Liver (tissue), 9 donors: ENCODE results near the gene BRINP3. TPM values are rescaled to one million over a fixed set of nuclear protein-coding genes. Genes with fewer than 3 reads are reported as not detected.

Experiments used
- DNase-seq: peaks from one replicate; pipeline ENCODE4 v3.0.0-alpha.2; 2017; ENCODE audit warnings: low spot score
- H3K27ac ChIP-seq, 2 donors: one replicate each; pipeline ENCODE4 v1.7.0; 2013; ENCODE audit warnings: inconsistent platforms in 2 of 2, low read length in 2 of 2, control low read depth in 1 of 2, low read depth in 1 of 2, mild to moderate bottlenecking in 1 of 2
- H3K27me3 ChIP-seq, 4 donors: one replicate each; pipeline versions ENCODE4 v1.6.1 to v1.7.0; 2013; ENCODE audit warnings: low read length in 3 of 4, inconsistent platforms in 1 of 4, mild to moderate bottlenecking in 1 of 4, moderate library complexity in 1 of 4; ENCODE audit not compliant: control insufficient read depth in 4 of 4, insufficient read depth in 4 of 4
- H3K36me3 ChIP-seq, 4 donors: one replicate each; pipeline versions ENCODE4 v1.6.1 to v1.7.0; 2013; ENCODE audit warnings: low read length in 3 of 4, mild to moderate bottlenecking in 3 of 4, low read depth in 1 of 4, moderate library complexity in 1 of 4; ENCODE audit not compliant: control insufficient read depth in 4 of 4, insufficient read depth in 3 of 4
- H3K4me1 ChIP-seq, 4 donors: one replicate each; pipeline versions ENCODE4 v1.6.1 to v1.7.0; 2013; ENCODE audit warnings: low read length in 3 of 4, mild to moderate bottlenecking in 3 of 4, moderate library complexity in 1 of 4; ENCODE audit not compliant: control insufficient read depth in 4 of 4, insufficient read depth in 4 of 4
- H3K4me3 ChIP-seq, 3 donors: one replicate each; pipeline versions ENCODE4 v1.6.1 to v1.7.0; 2013; ENCODE audit warnings: low read length in 3 of 3, control low read depth in 1 of 3, low read depth in 1 of 3, mild to moderate bottlenecking in 1 of 3
- H3K9ac ChIP-seq, 2 donors: one replicate each; pipeline ENCODE4 v1.7.0; 2013; ENCODE audit warnings: low read length in 2 of 2, mild to moderate bottlenecking in 2 of 2, moderate library complexity in 2 of 2, control low read depth in 1 of 2, low read depth in 1 of 2
- H3K9me3 ChIP-seq, 4 donors: one replicate each; pipeline versions ENCODE4 v1.6.1 to v1.7.0; 2013; ENCODE audit warnings: low read length in 3 of 4; ENCODE audit not compliant: control insufficient read depth in 4 of 4
- ATF3 ChIP-seq: IDR thresholded peaks from 2 replicates; pipeline ENCODE4 v1.6.1; 2016; ENCODE audit warnings: antibody characterized with exemption
- CTCF ChIP-seq: fragments of 150-350 bp; IDR thresholded peaks from 2 replicates; pipeline ENCODE4 v1.5.1; 2017; ENCODE audit warnings: improper control_type of control experiment, low read depth, low read length; ENCODE audit not compliant: missing input control
- EGR1 ChIP-seq, 2 donors: IDR thresholded peaks; 2 replicates each; pipeline ENCODE4 v1.6.1; 2016 to 2018; ENCODE audit warnings: antibody characterized with exemption in 2 of 2, low read depth in 2 of 2
- FOXA1 ChIP-seq: IDR thresholded peaks from 2 replicates; pipeline ENCODE4 v1.6.1; 2016; ENCODE audit warnings: antibody characterized with exemption
- FOXA2 ChIP-seq: IDR thresholded peaks from 2 replicates; pipeline ENCODE4 v1.6.1; 2016; ENCODE audit warnings: antibody characterized with exemption
- GABPA ChIP-seq, 2 donors: IDR thresholded peaks in 1 of 2; conservative IDR thresholded peaks in 1 of 2; 2 replicates each; pipeline ENCODE4 v1.6.1; 2016; ENCODE audit warnings: antibody characterized with exemption in 2 of 2, mild to moderate bottlenecking in 1 of 2, moderate library complexity in 1 of 2
- HNF4A ChIP-seq, 2 donors: conservative IDR thresholded peaks; 2 replicates each; pipeline ENCODE4 v1.6.1; 2016; ENCODE audit warnings: antibody characterized with exemption in 2 of 2, mild to moderate bottlenecking in 2 of 2
- JUND ChIP-seq, 2 donors: IDR thresholded peaks; 2 replicates each; pipeline ENCODE4 v1.6.1; 2016; ENCODE audit warnings: antibody characterized with exemption in 2 of 2
- MAX ChIP-seq: IDR thresholded peaks from 2 replicates; pipeline ENCODE4 v1.6.1; 2016; ENCODE audit warnings: antibody characterized with exemption
- NR2F2 ChIP-seq: IDR thresholded peaks from 2 replicates; pipeline ENCODE4 v1.6.1; 2016; ENCODE audit warnings: antibody characterized with exemption
- RAD21 ChIP-seq, 2 donors: IDR thresholded peaks; 2 replicates each; pipeline ENCODE4 v1.6.1; 2016; ENCODE audit warnings: antibody characterized with exemption in 2 of 2, mild to moderate bottlenecking in 2 of 2
- REST ChIP-seq: IDR thresholded peaks from 2 replicates; pipeline ENCODE4 v1.6.1; 2016; ENCODE audit warnings: antibody characterized with exemption, mild to moderate bottlenecking
- RXRA ChIP-seq, 2 donors: IDR thresholded peaks; 2 replicates each; pipeline ENCODE4 v1.6.1; 2017 to 2018; ENCODE audit warnings: antibody characterized with exemption in 2 of 2, mild to moderate bottlenecking in 1 of 2
- SP1 ChIP-seq: IDR thresholded peaks from 2 replicates; pipeline ENCODE4 v1.6.1; 2018; ENCODE audit warnings: antibody characterized with exemption, mild to moderate bottlenecking
- TAF1 ChIP-seq: conservative IDR thresholded peaks from 2 replicates; pipeline ENCODE4 v1.6.1; 2016; ENCODE audit warnings: antibody characterized with exemption, mild to moderate bottlenecking
- YY1 ChIP-seq: IDR thresholded peaks from 2 replicates; pipeline ENCODE4 v1.6.1; 2016; ENCODE audit warnings: antibody characterized with exemption, mild to moderate bottlenecking
- ZBTB33 ChIP-seq: IDR thresholded peaks from 2 replicates; pipeline ENCODE4 v1.6.1; 2016; ENCODE audit warnings: antibody characterized with exemption
- WGBS: extraction: QIAGEN DNeasy Blood & Tissue Kit; methylation state at CpG from one replicate; pipeline ENCODE4 v1.1.7; 2013; 5-methylcytosine and 5-hydroxymethylcytosine counted together
- polyA plus RNA-seq, 2 donors: library from polyadenylated mRNA; stranded (reverse) in 1 of 2; unstranded in 1 of 2; fragments of 200-250 nt in 1 of 2; fragments of >200 nt in 1 of 2; fragmentation: Nextera tagmentation in 1 of 2; extraction: Ambion mirVana in 1 of 2; gene quantifications; one replicate each; pipeline versions ENCODE4 v1.2.1 to v1.2.3, GENCODE V29; 2013 to 2015
- total RNA-seq, 2 donors: library from RNA; depleted of rRNA; stranded (reverse); fragments of >200 nt; gene quantifications; one replicate each; pipeline ENCODE4 v1.2.3, GENCODE V29; 2014
- donor health status: healthy.
- donor health status: healthy.
- donor health status: healthy.
- donor health status: healthy.
- donor health status: healthy.

BRINP3 gene
- total and polyA plus RNA-seq, 4 donors: 0.02 TPM; not detected in 3

GRCh38 chr1:190178827-190179226 is 298.8 kb downstream of the BRINP3 start:
- DNase-seq: no peak
- Histone ChIP-seq H3K27me3 (peaks cover 0 to 2% (median 0%) of the 10 kb centered on the region in 4 donors), H3K4me3 (no peak overlapping the region), H3K9ac (no peak overlapping the region), H3K36me3 (peaks cover 0 to 1% (median 0%) of the 10 kb centered on the region in 4 donors), H3K27ac (no peak overlapping the region), H3K4me1 (no peaks in the 10 kb centered on the region), H3K9me3 (no peaks in the 10 kb centered on the region)
- TF ChIP-seq JUND (IDR thresholded peaks at IDR 0.05) (no peak), GABPA (IDR thresholded peaks at IDR 0.05 in 1 of 2, conservative IDR thresholded peaks at IDR 0.05 in 1 of 2) (no peak), YY1 (no peak), FOXA2 (no peak), FOXA1 (no peak), HNF4A (conservative IDR thresholded peaks at IDR 0.05) (no peak), RXRA (IDR thresholded peaks at IDR 0.05) (no peak), CTCF (no peak), EGR1 (IDR thresholded peaks at IDR 0.05; ENCODE audit: low read depth in 2 of 2) (no peak), MAX (no peak), ATF3 (no peak)
- 66% methylated on average over 2 of the region's 2 CpGs for WGBS

- no peak for TF ChIP-seq SP1
- TF ChIP-seq YY1: no peak
- WGBS: 72% methylated on average over 2 of the region's 2 CpGs
- H3K9me3 ChIP-seq: no peaks in the 10 kb centered on the region
- no peak overlapping the region for H3K4me3 ChIP-seq
- DNase-seq: no peak
- no peaks in the 10 kb centered on the region for H3K36me3 ChIP-seq
- peaks cover 0 to 2% (median 0%) of the 10 kb centered on the region in 4 donors for H3K27me3 ChIP-seq
- H3K4me1 ChIP-seq: no peaks in the 10 kb centered on the region
- no peak overlapping the region for H3K9ac ChIP-seq
- H3K27ac ChIP-seq: no peak overlapping the region
Measured at GRCh38 chr1:190177555-190177954, 300.1 kb downstream of the BRINP3 start.

- H3K27me3 ChIP-seq: peaks cover 0 to 2% (median 0%) of the 10 kb centered on the region in 4 donors
- H3K27ac ChIP-seq: no peak overlapping the region
- no peaks in the 10 kb centered on the region for H3K4me1 ChIP-seq
- H3K4me3 ChIP-seq: no peak overlapping the region
- no peaks in the 10 kb centered on the region for H3K9me3 ChIP-seq
- no peaks in the 10 kb centered on the region for H3K36me3 ChIP-seq
- no peak overlapping the region for H3K9ac ChIP-seq
- no peak for DNase-seq
- TF ChIP-seq RXRA (IDR thresholded peaks at IDR 0.05) (no peak), ZBTB33 (no peak), JUND (IDR thresholded peaks at IDR 0.05) (no peak), TAF1 (no peak), FOXA2 (no peak), FOXA1 (no peak), HNF4A (conservative IDR thresholded peaks at IDR 0.05) (no peak), RAD21 (IDR thresholded peaks at IDR 0.05) (no peak), MAX (no peak), REST (no peak), CTCF (no peak), SP1 (no peak), YY1 (no peak), EGR1 (IDR thresholded peaks at IDR 0.05; ENCODE audit: low read depth in 2 of 2) (no peak), NR2F2 (no peak), GABPA (IDR thresholded peaks at IDR 0.05 in 1 of 2, conservative IDR thresholded peaks at IDR 0.05 in 1 of 2) (no peak)
Measured at GRCh38 chr1:190176776-190177175, 300.9 kb downstream of the BRINP3 start.
